GM06990 (cell line): ENCODE data around the gene STK35.

ENCODE experiments used
- DNase-seq: peaks from one replicate; pipeline ENCODE4 v3.0.0-alpha.2; 2011; ENCODE audit not compliant: insufficient read length; ENCODE audit errors: extremely low read depth
- H3K27me3 ChIP-seq: replicated peaks from 2 replicates; pipeline ENCODE4 v1.6.0; 2011; ENCODE audit warnings: low read length; ENCODE audit not compliant: control insufficient read depth, insufficient read depth
- H3K36me3 ChIP-seq: 2 replicates; pipeline ENCODE4 v1.5.1; 2011; ENCODE audit warnings: low read length; ENCODE audit not compliant: control insufficient read depth, insufficient read depth
- H3K4me3 ChIP-seq: replicated peaks from 2 replicates; pipeline ENCODE4 v1.5.1; 2011; ENCODE audit warnings: low read depth, mild to moderate bottlenecking, control low read depth, low read length
- TF ChIP-seq, protein P1 (sequence below): IDR thresholded peaks from 2 replicates; pipeline ENCODE4 v1.5.1; 2011; ENCODE audit warnings: low read length, control low read depth, mild to moderate bottlenecking, inconsistent platforms; ENCODE audit not compliant: insufficient read depth, poor library complexity, severe bottlenecking

The STK35 gene

DNA sequence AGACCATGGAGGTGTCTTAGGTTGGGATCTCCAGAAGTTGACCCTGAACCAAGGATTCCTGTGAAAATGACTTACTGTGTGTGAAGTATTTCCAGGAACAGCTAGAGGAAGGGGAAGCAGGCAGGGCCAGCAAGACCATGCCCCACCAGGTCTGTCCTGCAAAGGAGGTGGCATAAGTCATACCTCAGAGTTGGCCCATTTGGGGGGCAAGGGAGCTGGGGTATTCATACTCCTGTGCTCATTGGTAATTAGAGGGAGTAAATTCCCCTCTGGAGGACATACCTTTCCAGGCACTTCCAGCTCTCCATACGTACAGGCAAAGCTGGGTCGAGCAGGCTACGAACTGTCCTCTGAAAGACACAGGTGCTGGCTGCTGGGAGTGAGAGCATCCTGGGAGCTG is 72.4 kb downstream of the STK35 start:
- DNase-seq: no peak
- H3K36me3 ChIP-seq: no peaks in the 10 kb centered on the region
- TF ChIP-seq, protein P1, sequence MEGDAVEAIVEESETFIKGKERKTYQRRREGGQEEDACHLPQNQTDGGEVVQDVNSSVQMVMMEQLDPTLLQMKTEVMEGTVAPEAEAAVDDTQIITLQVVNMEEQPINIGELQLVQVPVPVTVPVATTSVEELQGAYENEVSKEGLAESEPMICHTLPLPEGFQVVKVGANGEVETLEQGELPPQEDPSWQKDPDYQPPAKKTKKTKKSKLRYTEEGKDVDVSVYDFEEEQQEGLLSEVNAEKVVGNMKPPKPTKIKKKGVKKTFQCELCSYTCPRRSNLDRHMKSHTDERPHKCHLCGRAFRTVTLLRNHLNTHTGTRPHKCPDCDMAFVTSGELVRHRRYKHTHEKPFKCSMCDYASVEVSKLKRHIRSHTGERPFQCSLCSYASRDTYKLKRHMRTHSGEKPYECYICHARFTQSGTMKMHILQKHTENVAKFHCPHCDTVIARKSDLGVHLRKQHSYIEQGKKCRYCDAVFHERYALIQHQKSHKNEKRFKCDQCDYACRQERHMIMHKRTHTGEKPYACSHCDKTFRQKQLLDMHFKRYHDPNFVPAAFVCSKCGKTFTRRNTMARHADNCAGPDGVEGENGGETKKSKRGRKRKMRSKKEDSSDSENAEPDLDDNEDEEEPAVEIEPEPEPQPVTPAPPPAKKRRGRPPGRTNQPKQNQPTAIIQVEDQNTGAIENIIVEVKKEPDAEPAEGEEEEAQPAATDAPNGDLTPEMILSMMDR: no peak
- H3K27me3 ChIP-seq: no peaks in the 10 kb centered on the region; the same call in none of the 2 replicates
- no peak overlapping the region for H3K4me3 ChIP-seq

DNA sequence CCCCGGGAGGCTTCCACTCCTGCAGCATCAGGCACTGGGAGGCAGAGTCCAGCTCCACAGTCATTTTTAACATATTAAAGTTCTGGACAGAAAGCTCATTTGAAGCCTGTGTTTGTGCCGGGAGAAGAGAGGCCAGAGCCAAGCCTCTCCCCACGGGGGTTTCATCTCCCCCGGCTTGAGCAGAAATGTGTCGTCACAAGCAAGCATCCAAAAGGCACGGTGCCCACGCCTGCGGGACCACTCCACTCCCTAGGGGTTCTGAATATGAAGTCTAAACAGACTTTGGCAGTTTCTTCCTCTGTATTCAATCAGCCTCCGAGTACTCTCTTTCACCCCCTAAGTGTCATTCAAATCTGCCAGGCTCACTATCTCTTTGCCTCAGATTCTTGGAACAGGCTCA is 75.3 kb downstream of the STK35 start:
- TF ChIP-seq, protein P1: no peak
- no peak for DNase-seq
- Histone ChIP-seq H3K27me3 (no peaks in the 10 kb centered on the region; the same call in none of the 2 replicates), H3K4me3 (no peak overlapping the region), H3K36me3 (no peaks in the 10 kb centered on the region)

DNA sequence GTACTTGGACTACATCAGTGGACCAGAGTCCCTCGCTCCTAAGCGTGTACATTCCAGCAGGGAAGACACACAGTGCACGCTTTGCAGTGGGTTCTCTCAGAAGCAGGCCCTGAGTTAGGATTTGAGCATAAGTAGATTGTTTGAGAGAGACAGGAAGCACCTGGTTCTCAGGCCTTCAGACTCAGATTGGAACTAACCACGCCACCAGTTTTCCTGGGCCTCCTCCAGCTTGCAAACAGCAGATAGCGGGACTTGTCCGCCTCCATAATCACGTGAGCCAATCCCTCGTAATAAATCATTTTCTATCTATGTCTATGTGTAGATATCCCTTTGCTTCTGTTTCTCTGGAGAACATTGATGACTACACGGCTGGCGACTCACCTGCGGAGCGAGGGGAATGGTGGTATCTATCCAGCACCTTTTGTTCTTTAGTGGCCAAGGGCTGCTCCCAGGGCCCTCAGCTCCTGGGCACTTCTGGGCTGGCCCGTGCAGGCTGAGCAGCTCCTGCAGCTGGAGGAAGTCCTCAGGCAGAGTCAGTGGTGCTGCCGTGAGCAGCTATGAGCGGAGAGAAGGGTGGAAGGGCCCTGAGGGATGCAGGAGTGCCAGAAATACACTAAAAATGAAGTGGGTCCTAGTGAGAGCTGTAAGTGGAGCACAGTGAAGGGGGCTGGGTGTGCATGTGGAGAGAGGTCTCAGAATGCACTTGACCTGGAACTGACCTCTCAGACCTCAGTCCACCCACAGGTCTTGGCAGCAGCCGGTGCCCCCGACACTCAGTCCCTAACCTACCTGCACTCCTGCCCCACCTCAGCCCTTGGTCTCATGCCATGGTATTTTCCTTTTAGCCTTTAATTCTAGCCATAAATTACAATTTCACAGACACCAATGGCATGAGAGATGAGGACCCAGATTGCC is 76.9 kb downstream of the STK35 start:
- Histone ChIP-seq H3K4me3 (no peak overlapping the region), H3K27me3 (no peaks in the 10 kb centered on the region; the same call in 1 of the 2 replicates), H3K36me3 (no peaks in the 10 kb centered on the region)
- DNase-seq: no peak
- TF ChIP-seq, protein P1: no peak

DNA sequence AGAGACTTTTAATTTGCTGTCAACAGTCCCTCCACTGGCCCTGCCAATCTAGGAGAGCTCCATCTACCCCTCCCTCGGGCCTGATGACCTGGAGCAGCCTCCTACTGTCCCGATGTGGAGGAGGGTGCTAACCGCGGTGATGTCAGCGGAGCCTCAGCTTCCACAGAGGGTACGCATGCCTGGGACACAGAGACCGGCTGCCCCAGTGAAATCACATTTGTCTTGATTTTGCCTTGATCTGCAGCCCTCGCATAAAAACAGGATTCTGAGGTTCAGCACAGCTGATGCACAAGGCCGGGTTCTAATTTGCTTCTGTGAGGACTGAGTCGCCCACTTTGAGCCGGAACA is 77.6 kb downstream of the STK35 start:
- Histone ChIP-seq H3K4me3 (no peak overlapping the region), H3K36me3 (no peaks in the 10 kb centered on the region), H3K27me3 (no peaks in the 10 kb centered on the region; the same call in 1 of the 2 replicates)
- TF ChIP-seq, protein P1: no peak
- DNase-seq: no peak

DNA sequence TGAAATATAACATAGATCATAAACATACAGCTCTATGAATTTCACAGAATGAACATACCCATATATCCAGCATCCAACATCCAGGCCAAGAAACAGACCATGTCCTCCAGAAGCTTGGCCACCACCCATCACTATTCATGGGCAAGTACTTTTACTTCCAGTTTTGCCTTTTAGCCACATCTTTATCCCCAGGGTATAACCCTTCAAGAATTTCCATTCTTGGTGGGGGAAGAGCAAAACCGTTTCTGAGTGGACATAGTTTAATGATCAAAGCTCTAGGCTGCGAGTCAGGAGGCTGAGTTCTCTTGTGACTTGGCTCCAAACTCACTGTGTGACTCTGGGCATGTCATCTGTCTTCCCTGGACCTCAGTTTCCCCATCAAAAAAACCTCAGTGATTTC is 78.3 kb downstream of the STK35 start:
- no peaks in the 10 kb centered on the region for H3K36me3 ChIP-seq
- H3K4me3 ChIP-seq: no peak overlapping the region
- DNase-seq: no peak
- TF ChIP-seq, protein P1: no peak
- no peaks in the 10 kb centered on the region for H3K27me3 ChIP-seq
